GM15510 (cell line): ENCODE measurements around the gene ABCG1.

Experiments
- POLR2A ChIP-seq: IDR thresholded peaks from 3 replicates; pipeline ENCODE4 v1.6.1; 2011; ENCODE audit warnings: borderline replicate concordance; ENCODE audit not compliant: insufficient read length; ENCODE audit errors: extremely low read depth

ABCG1 gene

DNA sequence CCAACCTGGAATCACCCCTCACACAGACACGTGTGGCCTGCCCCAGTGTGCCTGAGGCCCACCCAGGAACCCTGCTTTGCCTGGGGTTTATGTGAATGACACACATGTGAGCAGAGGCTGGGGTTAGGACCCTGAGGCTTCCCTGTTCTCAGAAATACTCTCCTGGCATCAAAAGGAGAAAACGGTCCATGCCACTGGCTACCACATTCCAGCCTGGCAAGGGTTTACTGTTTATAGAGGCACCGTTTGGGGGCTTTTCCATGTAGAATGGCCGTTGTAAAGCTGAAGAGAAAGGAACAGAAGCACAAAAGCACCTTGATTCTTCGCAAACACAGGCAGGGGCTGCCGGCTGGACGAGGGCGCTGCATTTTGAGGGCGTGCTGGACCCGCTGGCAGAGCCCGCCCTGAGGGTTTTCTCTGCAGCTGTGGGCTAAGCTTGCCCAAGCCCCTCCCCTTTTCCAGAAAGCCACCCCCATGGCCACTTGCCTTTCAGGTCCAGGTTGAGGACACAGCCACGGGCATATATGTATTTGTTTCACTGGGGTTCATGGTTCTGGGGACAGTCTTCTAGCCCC is 83.2 kb downstream of the ABCG1 start:
- no peak for TF ChIP-seq POLR2A

DNA sequence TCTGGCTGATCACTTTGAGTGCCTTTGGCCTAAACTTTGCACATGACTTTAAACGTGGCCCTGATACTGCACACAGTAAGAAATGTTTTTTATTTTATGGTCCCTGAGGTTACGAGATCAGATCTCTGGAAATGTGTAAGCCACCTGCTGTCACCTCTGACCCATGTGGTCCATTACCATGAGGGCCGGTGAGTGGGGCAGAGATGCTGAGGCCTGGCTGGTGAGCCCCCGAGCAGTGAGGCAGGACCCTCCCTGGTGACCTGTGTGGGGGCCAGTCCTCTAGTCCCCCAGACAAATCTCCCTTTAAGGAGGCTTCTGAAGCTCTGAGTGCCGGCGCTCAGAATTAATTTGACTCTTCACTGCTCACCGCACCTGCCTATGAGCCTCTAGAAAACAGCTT is 83.9 kb downstream of the ABCG1 start:
- no peak for TF ChIP-seq POLR2A

DNA sequence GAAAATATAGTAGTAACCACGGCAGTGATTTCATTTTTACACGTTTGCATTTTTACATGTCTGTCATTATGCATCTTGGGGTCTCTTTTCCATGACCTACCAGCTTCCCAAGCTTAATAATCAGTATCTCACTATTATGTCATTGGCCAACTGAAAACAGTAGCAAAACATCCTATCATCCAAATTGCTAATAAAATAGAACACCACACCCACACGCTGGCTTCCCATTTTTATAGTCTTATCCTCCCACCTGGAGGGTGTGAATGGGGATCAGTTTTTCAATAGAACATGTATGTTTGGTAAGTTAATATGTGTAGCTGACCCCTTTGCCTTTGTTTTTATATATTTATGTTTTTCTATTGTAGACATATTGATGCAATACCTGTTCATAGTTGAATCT is 84.5 kb downstream of the ABCG1 start:
- no peak for TF ChIP-seq POLR2A

DNA sequence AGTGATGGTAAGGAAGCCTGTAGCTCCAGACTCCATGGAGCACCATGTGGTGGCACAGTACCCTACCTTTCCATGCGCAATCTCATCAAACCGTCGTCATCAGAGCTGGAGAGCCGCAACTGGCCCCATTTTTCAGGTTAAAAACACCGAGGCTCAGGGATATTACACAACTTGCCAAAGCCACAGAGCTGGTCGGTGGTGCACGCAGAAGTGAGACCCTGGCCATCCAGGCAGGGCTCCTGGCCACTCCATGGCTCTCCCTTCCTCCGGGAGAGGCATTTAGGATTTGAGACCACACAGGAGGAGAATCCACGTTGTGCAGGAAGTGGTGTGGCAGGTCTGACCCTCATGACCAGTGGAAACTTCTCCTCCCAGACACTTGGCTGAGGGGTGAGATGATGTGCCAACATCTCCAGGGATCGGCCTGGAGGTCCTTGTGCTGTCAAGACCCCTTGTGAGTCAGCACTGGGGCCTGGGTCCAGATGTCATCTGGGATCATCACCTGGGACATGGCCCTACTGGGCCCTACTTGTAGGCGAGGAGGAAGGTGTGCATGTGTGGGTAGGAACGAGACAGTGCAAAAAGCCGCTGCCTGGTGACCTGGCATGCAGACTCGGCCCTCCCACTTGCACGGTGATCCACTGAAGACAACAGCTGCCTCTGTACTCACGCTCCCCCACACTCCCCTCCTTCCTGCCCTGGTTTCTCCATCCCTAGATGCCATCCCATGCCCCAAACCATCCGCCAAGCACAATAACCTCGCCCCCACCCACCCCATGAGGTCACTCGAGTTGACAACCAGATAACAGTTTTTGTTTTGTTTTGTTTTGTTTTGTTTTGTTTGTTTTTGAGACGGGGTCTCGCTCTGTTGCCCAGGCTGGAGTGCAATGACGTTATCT is 85.9 kb downstream of the ABCG1 start:
- no peak for TF ChIP-seq POLR2A

DNA sequence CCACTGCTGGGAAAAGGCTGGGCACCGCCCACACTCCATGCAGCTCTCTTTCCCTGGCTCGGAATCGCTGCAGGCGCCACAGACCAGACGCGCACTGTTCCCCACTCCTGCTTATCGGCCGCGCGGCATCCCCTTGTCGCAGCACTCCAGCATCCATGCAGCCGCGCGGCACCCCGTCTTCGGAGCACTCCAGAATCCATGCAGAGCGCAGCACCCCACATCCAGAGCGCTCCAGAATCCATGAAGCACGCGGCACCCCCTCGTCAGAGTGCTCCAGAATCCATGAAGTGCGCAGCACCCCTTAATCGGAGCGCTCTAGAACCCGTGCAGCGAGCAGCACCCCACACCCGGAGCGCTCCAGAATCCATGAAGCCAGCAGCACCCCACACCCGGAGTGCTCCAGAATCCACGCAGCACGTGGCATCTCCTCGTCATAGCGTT is 86.8 kb downstream of the ABCG1 start:
- TF ChIP-seq POLR2A = no peak

DNA sequence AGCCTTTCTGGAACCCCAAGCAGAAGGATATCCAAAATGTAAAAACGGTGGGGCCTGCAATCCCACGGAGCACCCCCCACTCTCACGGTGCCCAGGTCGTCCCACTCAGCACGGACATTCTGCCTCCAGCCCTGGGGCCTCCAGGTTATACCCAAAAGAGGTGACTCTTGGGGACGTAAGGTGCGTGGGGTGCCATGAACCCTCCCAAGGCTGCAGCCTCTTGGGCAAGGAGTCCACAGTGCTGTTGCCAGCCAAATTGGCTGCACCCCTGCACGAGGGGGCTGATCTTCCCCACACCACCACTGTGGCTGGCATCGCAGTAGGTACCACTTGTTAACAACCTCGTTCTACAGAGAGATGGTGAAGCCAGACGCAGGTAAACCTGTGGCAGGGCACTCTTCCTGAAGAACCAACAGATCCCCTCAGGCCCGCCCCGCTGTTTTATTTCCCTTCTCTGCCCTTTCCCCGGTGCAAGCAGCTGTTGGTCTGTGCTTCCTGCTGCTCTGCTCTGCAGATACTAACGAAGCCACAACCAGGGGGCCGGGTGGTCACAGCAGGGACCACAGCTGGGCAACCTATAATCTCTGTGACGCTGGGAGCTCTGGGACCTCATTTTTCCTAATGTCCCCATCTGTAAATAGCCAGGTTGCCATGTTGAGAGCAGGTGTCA is 87.6 kb downstream of the ABCG1 start:
- TF ChIP-seq POLR2A = no peak

DNA sequence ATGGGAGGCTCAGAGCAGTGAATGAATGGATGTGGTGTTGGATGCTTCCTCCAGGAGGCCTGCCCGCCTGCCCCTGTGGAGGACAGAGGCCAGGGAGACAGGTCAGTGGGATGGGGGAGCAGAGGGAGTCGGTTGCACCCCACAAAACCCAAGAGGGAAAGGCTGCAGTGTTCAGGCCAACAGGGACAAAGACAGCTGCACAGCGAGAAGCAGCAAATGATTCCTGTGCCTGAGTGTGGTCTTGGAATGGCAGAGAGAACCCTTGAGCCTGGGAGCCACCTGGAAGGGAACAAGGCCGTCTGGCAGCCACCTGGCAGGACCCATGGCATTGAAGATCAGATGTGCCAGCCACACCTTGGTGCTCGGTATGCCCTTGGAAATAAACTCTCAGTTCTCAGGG is 88.2 kb downstream of the ABCG1 start:
- no peak for TF ChIP-seq POLR2A

DNA sequence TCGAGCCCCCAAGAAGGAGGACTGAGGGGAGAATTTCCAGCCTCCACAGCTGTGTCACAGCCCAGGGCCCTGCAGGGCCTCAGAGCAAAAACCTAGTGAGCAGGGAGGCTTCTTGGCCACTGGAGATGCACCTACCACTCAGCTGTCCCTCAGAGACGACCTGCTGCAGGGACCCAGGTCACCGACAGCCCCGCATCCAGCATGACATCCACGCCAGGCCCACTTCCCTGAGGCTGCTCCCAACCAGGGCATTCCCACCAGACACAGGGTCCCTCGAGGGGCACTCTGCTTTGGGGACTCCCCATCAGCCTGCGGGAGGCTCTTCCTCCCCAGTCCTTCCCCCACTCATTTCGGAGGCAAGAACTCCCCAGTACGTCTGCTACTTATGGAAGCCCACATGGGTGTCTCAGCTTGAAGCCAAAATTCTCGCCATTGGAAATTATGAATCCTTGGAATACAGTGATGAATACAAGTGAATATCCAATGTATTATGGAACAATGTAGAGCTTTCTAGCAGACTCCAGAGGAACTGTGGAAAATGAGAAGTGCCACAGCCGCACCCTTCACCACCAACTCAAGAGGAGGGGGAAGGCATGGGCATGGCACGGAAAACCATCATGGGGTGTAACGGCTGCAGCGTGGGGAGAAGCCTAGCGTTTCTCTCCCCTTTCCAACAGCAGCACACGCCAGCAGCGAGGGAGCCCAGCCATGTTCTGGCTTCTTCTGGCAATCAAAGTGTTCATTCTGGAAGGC is 89.4 kb downstream of the ABCG1 start:
- TF ChIP-seq POLR2A = no peak

DNA sequence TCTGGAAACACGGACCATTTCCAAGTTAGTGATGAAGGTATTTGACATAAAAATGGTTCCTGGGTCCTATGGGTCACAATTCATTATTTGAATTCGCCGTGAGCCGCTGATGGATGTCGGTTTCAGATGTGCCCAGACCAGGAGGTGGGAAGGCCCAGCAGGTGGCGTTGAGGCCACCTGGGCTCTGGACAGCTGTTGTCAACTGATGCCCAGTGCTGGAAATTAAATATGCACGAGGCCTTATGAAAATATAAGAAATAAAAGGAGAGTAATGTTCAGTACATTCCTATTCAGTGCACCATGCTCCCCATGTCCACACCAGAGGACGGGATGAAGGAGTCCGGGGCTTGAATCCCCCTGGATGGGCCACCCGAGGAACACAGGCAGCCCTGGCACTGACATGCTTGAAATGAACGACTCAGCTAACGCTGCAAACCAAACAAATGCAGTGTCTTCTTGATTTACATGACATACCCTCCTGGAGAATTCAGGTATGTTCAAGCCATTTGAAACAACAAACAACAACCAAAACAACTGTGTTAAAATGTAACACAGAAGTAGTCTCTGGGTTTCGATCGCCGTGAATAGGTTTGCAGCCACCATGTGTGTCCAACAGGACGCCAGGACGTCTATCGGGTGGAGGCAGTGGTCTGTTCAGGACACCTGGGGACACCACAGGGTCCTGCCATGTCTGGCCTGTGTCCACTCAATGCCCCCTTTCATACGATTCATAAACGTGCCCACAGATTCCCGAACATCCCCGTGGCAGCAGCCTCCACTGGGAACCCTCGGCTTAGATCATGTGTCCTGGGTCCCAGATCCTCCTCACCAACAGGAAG is 90.2 kb downstream of the ABCG1 start:
- TF ChIP-seq POLR2A = no peak

DNA sequence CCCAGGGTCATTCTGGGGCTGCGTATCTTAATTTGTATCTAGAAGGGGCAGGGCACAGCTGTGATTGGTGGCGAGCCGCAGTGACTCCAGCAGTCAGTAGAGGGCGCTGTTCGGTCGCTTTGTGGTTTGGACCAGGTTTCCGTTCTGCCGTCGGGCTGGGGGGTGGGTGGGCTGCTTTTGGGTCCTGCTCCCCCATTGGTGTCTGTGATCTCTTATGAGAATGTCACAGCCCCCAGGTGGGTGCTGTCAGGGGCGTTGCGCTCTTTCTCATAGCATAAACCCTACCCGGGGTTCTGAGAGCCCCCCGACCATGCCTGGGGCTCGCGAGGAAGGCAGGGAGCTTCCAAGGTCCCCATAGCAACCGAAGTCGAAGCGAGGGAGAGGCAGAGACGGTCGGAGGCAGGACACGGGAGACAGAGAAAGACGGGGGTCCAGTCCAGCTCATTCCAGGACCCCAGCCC is 90.8 kb downstream of the ABCG1 start:
- no peak for TF ChIP-seq POLR2A

DNA sequence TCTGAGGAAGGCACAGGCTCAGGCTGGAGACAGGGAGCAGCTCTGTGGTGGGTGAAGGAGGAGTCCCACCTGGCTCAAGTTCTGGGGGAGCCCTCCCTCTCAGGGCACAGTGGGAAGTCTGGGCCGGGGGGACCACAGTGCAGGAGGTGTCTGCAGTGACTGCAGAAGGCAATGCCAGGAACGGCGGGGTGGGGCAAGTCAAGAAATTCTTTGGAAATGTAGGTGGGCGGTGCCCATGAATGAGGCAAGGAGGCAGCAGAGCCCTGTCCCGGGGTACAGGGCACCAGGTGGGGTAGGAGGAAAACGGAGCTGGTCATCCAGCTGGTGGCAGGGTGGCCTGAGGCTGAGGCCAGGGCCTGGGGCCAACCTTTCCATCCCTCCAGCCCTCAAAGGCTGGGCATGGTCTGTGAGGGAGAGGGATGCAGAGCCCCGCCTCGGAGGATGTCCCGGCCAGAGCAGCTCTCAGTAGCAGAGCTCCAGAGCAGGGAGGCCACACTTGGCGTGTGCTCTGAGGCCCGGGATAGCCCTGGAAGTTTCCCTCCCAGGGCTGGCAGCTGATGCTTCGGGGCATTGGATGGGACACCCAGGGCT is 91.6 kb downstream of the ABCG1 start:
- no peak for TF ChIP-seq POLR2A

DNA sequence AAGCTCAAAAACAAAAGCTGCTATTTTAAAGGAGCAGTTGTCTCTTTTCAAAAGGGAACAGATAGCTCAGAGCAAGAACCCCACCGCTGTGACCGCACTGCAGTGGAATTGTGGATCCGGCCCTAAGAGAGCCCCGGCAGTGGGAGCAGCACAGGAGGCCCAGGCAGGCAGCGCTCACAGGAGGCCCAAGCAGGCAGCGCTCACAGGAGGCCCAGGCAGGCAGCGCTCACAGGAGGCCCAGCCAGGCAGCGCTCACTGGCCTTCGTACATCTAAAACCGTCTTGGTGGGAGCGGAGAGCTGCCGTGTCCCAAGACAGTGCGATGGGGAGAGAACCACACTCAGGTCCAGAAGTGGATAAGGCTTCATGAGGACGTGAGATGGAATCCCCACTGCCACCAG is 92.2 kb downstream of the ABCG1 start:
- TF ChIP-seq POLR2A = no peak

DNA sequence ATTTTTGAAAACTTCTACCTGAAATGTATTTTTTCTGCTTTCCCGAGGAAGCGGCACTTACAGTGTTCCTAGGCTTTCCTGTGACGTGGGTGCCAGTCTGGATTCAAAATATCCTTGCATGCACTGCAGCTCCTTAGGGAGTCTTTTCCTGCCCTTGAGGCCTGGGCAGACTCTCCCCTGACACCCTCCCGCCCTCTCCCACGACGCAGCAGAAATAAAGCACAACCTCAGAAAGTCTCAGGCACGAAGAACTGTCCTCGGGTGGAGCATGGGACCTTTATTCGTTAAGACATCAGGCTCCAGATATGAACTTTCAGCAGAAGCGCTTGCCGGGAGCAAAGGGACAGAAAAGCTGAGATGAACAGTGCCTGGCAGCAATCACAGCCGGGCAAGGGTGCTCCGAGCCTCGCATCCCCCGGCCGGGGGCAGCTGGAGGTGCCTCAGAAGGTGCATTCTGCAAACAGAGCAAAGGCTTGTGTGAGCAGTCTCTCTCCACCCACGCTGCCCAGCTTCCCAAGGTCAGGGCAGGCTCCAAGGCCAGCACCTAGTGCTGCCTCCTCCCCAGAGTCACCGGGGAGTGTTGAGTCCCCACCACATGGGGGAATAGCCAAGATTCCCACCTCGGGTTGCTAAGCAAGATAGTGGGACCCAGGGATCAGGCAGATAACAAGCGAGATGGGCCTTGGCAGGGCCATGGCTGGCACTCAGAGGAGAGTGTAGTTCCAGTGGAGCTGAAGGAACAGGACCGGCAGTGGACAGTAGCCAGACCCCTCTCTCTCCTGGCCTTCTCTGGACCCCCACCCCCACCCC is 93.1 kb downstream of the ABCG1 start:
- no peak for TF ChIP-seq POLR2A
